Activated CD8-positive, alpha-beta memory T cell treated with anti-CD3 and anti-CD28 coated beads for 24 hours (primary cell): Measurements from ENCODE around the gene UGT1A8.
A peak's percentile ranks its signal among the peaks of the same experiment; 100 is the strongest.

Experiments used
- DNase-seq: peaks from one replicate; pipeline ENCODE4 v3.0.0-alpha.2; 2020

Gene UGT1A8

GRCh38 chr2:233772153-233772552 lies 154.7 kb downstream of the UGT1A8 start:
- DNase-seq: no peak

GRCh38 chr2:233772583-233772982 lies 155.2 kb downstream of the UGT1A8 start:
- no peak for DNase-seq

- DNase-seq: no peak
Measured at GRCh38 chr2:233773854-233774253, 156.4 kb downstream of the UGT1A8 start.

- DNase-seq: no peak
Measured at GRCh38 chr2:233775414-233775813, 158.0 kb downstream of the UGT1A8 start.

GRCh38 chr2:233778030-233778429 lies 160.6 kb downstream of the UGT1A8 start, which contains the start of gene MROH2A:
Gene MROH2A, plus strand, starts transcription at chr2:233778330. Its CDS starts 1,029 bp downstream, at chr2:233779359.
- no peak for DNase-seq

GRCh38 chr2:233779722-233780121 lies 162.3 kb downstream of the UGT1A8 start:
- no peak for DNase-seq

GRCh38 chr2:233780771-233781170 lies 163.3 kb downstream of the UGT1A8 start:
- no peak for DNase-seq

- DNase-seq: no peak
Measured at GRCh38 chr2:233789554-233789953, 172.1 kb downstream of the UGT1A8 start.

GRCh38 chr2:233791151-233791882 lies 173.9 kb downstream of the UGT1A8 start:
- no peak for DNase-seq

GRCh38 chr2:233791883-233792329 lies 174.5 kb downstream of the UGT1A8 start:
- DNase-seq: no peak

- peak; percentile 40 for DNase-seq
Measured at GRCh38 chr2:233792720-233793119, 175.3 kb downstream of the UGT1A8 start.

- DNase-seq: peak; percentile 41
Measured at GRCh38 chr2:233793465-233794127, 176.2 kb downstream of the UGT1A8 start.

GRCh38 chr2:233794128-233794658 lies 176.8 kb downstream of the UGT1A8 start:
- DNase-seq: no peak

- no peak for DNase-seq
Measured at GRCh38 chr2:233795735-233796171, 178.3 kb downstream of the UGT1A8 start.

GRCh38 chr2:233796254-233796653 lies 178.8 kb downstream of the UGT1A8 start:
- peak; percentile 17 for DNase-seq

- peak; percentile 46 for DNase-seq
Measured at GRCh38 chr2:233798335-233799086, 181.1 kb downstream of the UGT1A8 start.

- DNase-seq: peak; percentile 42
Measured at GRCh38 chr2:233799087-233799665, 181.7 kb downstream of the UGT1A8 start.

GRCh38 chr2:233799716-233800115 lies 182.3 kb downstream of the UGT1A8 start:
- DNase-seq: peak; percentile 37

GRCh38 chr2:233800208-233800607 lies 182.8 kb downstream of the UGT1A8 start:
- DNase-seq: peak; percentile 40

- peak; percentile 49 for DNase-seq
Measured at GRCh38 chr2:233801357-233802131, 184.1 kb downstream of the UGT1A8 start.

GRCh38 chr2:233802132-233802815 lies 184.8 kb downstream of the UGT1A8 start:
- DNase-seq: peak; percentile 38
